HL-60 (cell line): ENCODE results near the gene CDH20.

ENCODE experiments used
- DNase-seq, 2 experiments: peaks; one replicate each; pipeline ENCODE4 v3.0.0-alpha.2; 2010 to 2020; ENCODE audit warnings: low read depth in 1 of 2, low spot score in 1 of 2
- H3K27ac ChIP-seq: fragments of 250-450 bp; sonication (Bioruptor Pico); replicated peaks from 2 replicates; pipeline ENCODE4 v1.5.1; 2020; ENCODE audit warnings: mild to moderate bottlenecking, moderate library complexity
- H3K27me3 ChIP-seq: fragments of 250-450 bp; sonication (Bioruptor Pico); 2 replicates; pipeline ENCODE4 v1.5.1; 2021; ENCODE audit warnings: mild to moderate bottlenecking, moderate library complexity; ENCODE audit not compliant: insufficient read depth, poor library complexity, severe bottlenecking
- H3K4me3 ChIP-seq: replicated peaks from 2 replicates; pipeline ENCODE4 v1.5.1; 2011; ENCODE audit warnings: mild to moderate bottlenecking, control low read depth, low read length; ENCODE audit not compliant: insufficient read depth
- GABPA ChIP-seq: IDR thresholded peaks from 2 replicates; pipeline ENCODE4 v1.6.1; 2012; ENCODE audit warnings: low read depth
- POLR2AphosphoS5 ChIP-seq: IDR thresholded peaks from 2 replicates; pipeline ENCODE4 v1.6.1; 2012; ENCODE audit warnings: low read depth
- REST ChIP-seq: IDR thresholded peaks from 2 replicates; pipeline ENCODE4 v1.6.1; 2012; ENCODE audit warnings: low read depth; ENCODE audit not compliant: insufficient replicate concordance
- SPI1 ChIP-seq: IDR thresholded peaks from 2 replicates; pipeline ENCODE4 v1.6.1; 2012; ENCODE audit warnings: low read depth, mild to moderate bottlenecking, borderline replicate concordance
- TF ChIP-seq, protein P1 (sequence below): IDR thresholded peaks from one replicate; pipeline ENCODE4 v1.5.1; 2011; ENCODE audit warnings: low read length, control low read depth, inconsistent platforms; ENCODE audit not compliant: insufficient read depth

Gene CDH20

DNA sequence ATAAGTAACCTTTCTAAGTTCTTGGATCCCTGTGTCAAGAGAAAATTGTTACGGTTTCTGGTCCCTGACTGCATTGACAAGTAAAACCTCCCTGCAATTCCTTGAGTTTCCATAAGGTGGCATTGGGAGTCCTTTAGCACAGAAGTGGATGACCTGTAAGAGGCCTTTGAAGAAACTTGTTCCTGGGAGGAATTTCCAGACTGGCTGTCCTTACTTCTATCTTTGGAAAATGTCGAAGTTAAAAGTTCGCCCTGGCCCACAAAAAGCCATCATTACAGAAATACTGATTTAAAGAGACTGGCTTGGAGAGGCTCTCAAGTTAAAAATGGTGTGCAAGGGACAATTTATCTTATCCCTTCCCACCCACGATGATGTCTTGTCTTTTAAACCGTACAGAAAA is 218.4 kb downstream of the CDH20 start:
- Histone ChIP-seq H3K27me3 (no peaks in the 10 kb centered on the region), H3K4me3 (no peak overlapping the region), H3K27ac (no peak overlapping the region)
- no peak for TF ChIP-seq SPI1
- TF ChIP-seq REST: no peak
- no peak for TF ChIP-seq POLR2AphosphoS5
- TF ChIP-seq GABPA: no peak
- TF ChIP-seq, protein P1, sequence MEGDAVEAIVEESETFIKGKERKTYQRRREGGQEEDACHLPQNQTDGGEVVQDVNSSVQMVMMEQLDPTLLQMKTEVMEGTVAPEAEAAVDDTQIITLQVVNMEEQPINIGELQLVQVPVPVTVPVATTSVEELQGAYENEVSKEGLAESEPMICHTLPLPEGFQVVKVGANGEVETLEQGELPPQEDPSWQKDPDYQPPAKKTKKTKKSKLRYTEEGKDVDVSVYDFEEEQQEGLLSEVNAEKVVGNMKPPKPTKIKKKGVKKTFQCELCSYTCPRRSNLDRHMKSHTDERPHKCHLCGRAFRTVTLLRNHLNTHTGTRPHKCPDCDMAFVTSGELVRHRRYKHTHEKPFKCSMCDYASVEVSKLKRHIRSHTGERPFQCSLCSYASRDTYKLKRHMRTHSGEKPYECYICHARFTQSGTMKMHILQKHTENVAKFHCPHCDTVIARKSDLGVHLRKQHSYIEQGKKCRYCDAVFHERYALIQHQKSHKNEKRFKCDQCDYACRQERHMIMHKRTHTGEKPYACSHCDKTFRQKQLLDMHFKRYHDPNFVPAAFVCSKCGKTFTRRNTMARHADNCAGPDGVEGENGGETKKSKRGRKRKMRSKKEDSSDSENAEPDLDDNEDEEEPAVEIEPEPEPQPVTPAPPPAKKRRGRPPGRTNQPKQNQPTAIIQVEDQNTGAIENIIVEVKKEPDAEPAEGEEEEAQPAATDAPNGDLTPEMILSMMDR: peak; percentile 82
- DNase-seq: peak in 1 of 2 experiments; percentile 47

DNA sequence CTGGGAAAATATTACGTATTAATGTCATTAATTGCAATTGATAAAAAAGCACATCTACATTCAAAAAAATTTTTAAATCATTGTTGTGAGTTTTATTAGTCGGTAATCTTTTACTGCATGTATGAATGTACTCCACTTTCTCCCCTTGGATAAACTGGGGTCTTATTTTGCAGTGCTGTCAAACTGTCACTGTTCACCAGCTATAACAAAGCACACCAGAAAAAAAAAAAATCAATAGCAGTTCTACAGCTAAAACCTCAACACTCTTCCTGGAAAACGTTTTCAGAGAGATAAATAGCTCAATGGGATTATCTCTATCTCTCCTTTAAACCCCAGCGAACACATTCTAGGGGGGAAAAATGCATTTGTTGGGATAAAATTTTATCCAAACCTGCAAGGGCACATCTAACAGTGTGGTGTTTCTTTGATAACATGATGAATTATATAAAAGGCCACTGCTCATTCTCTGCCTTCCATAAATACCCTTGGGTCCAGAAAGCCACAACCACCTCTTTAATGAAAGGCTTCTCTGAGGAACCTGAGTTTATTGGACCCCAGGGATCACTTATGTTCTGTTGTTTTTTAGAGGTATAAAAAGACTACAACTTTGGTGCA is 219.9 kb downstream of the CDH20 start:
- DNase-seq: no peak
- Histone ChIP-seq H3K27ac (no peak overlapping the region), H3K27me3 (no peaks in the 10 kb centered on the region), H3K4me3 (no peak overlapping the region)
- TF ChIP-seq POLR2AphosphoS5 (no peak), GABPA (no peak), REST (no peak), SPI1 (no peak)
- TF ChIP-seq, protein P1: no peak

GRCh38 chr18:61554117-61554776 is 221.0 kb downstream of the CDH20 start:
- no peak overlapping the region for H3K4me3 ChIP-seq
- no peak overlapping the region for H3K27ac ChIP-seq
- no peak for TF ChIP-seq SPI1
- no peak for TF ChIP-seq GABPA
- TF ChIP-seq POLR2AphosphoS5: no peak
- TF ChIP-seq, protein P1: no peak
- no peak for TF ChIP-seq REST
- DNase-seq: no peak
- H3K27me3 ChIP-seq: no peaks in the 10 kb centered on the region
